Tibial artery (tissue), 4 donors: ENCODE measurements around the gene ACBD3.

Source experiments
- DNase-seq, 2 donors: peaks; one replicate each; pipeline ENCODE4 v3.0.0-alpha.2; 2019
- H3K27ac ChIP-seq, 2 donors: fragments of 200-600 bp; sonication (generic) in 1 of 2; 1 replicate in 1 of 2; 2 replicates in 1 of 2; pipeline ENCODE4 v1.5.1; 2018 to 2019; ENCODE audit warnings: mild to moderate bottlenecking in 1 of 2
- H3K27me3 ChIP-seq, 2 donors: fragments of 200-600 bp; sonication (generic) in 1 of 2; one replicate each; pipeline versions ENCODE4 v1.5.1 to v1.6.0; 2016 to 2019
- H3K36me3 ChIP-seq, 3 donors: fragments of 200-600 bp; sonication (generic) in 2 of 3; one replicate each; pipeline ENCODE4 v1.5.1; 2016 to 2019; ENCODE audit warnings: mild to moderate bottlenecking in 2 of 3
- H3K4me1 ChIP-seq, 4 donors: fragments of 200-600 bp; sonication (generic) in 2 of 4; 1 replicate in 3 of 4; 2 replicates in 1 of 4; pipeline ENCODE4 v1.5.1; 2016 to 2019
- H3K4me3 ChIP-seq, 2 donors: fragments of 200-600 bp; sonication (generic) in 1 of 2; 1 replicate in 1 of 2; 2 replicates in 1 of 2; pipeline ENCODE4 v1.5.1; 2018 to 2019; ENCODE audit warnings: mild to moderate bottlenecking in 2 of 2
- H3K9me3 ChIP-seq, 3 donors: fragments of 200-600 bp; sonication (generic) in 1 of 3; one replicate each; pipeline ENCODE4 v1.5.1; 2016 to 2019
- intact Hi-C: fragments of 100-400 bp; cut with DNase I; formaldehyde crosslinking; loops from one replicate; pipeline ENCODE4 v1.15.0; 2023; ENCODE audit warnings: low total_unique reads
- TF ChIP-seq, protein P1 (sequence below), 2 experiments: fragments of 200-600 bp in 1 of 2; fragments of 450-650 bp in 1 of 2; IDR thresholded peaks; one replicate each; pipeline ENCODE4 v1.5.1; 2017 to 2019; ENCODE audit warnings: antibody characterized with exemption in 2 of 2, mild to moderate bottlenecking in 1 of 2, moderate library complexity in 1 of 2

The ACBD3 gene

GRCh38 chr1:226215239-226215638 lies 28.7 kb upstream of the ACBD3 start:
- TF ChIP-seq, protein P1, sequence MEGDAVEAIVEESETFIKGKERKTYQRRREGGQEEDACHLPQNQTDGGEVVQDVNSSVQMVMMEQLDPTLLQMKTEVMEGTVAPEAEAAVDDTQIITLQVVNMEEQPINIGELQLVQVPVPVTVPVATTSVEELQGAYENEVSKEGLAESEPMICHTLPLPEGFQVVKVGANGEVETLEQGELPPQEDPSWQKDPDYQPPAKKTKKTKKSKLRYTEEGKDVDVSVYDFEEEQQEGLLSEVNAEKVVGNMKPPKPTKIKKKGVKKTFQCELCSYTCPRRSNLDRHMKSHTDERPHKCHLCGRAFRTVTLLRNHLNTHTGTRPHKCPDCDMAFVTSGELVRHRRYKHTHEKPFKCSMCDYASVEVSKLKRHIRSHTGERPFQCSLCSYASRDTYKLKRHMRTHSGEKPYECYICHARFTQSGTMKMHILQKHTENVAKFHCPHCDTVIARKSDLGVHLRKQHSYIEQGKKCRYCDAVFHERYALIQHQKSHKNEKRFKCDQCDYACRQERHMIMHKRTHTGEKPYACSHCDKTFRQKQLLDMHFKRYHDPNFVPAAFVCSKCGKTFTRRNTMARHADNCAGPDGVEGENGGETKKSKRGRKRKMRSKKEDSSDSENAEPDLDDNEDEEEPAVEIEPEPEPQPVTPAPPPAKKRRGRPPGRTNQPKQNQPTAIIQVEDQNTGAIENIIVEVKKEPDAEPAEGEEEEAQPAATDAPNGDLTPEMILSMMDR (IDR thresholded peaks at IDR 0.05) = no peak
- Histone ChIP-seq H3K27ac (no peak overlapping the region), H3K4me1 (no peaks in the 10 kb centered on the region), H3K9me3 (no peaks in the 10 kb centered on the region), H3K36me3 (no peaks in the 10 kb centered on the region), H3K4me3 (no peak overlapping the region), H3K27me3 (peaks cover 0 to 2% of the 10 kb centered on the region in 2 donors)
- DNase-seq = no peak
- intact Hi-C loops = no loop called here

DNA sequence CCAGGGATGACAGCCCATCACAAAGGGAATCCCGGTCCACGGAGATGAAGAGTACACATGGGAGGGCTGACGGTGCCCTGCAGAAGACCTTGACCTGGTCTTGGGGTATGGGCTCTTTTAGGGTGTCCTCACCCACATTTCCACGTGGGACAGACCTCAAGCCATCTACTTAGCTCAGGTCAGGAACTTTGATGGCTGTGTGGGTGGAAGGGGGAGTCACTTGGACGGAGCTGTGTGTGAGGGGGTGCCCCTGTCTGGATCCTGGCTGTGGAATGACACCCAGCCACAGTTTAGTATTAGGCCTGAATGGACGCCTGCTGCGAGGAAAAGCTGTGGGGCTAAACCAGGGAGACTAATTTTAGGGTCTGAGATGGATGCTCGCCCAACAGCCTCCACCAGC lies 26.0 kb upstream of the ACBD3 start:
- Histone ChIP-seq H3K27me3 (peaks cover 0 to 2% of the 10 kb centered on the region in 2 donors), H3K4me1 (no peaks in the 10 kb centered on the region), H3K9me3 (no peaks in the 10 kb centered on the region), H3K4me3 (no peak overlapping the region), H3K27ac (no peak overlapping the region), H3K36me3 (no peaks in the 10 kb centered on the region)
- TF ChIP-seq, protein P1 (IDR thresholded peaks at IDR 0.05) = no peak
- DNase-seq = no peak
- intact Hi-C loops = no loop called here

DNA sequence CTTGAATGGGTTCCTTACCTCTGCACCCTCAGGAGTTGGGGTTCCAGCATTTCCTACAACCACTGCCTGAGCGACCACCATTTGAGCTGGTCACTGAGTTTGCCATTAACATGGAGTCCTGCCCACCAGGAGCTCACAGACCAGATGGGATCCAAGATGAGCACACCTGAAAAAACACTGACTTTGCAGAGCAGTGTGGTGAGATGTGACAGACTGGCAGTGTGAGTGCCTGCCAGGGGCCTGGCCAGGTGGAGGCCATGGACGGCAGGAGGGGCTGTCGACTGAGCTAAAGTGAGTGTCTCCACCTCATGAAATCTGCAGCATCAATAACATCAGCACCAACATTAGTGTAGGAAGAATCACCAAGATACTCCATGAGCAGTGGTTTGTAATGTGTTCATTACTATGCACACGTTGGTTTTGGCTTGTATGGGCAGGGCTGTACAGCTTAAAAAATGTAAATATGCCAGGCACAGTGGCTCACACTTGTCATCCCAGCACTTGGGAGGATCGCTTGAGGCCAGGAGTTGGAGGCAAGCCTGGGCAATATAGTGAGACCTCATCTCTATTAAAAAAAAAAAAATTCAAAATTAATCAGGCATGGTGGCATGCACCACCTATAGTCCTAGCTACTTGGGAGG lies 24.8 kb upstream of the ACBD3 start:
- Histone ChIP-seq H3K4me3 (no peak overlapping the region), H3K9me3 (no peaks in the 10 kb centered on the region), H3K36me3 (no peaks in the 10 kb centered on the region), H3K27me3 (no peaks in the 10 kb centered on the region), H3K27ac (no peak overlapping the region), H3K4me1 (no peaks in the 10 kb centered on the region)
- no peak for DNase-seq
- TF ChIP-seq, protein P1 (IDR thresholded peaks at IDR 0.05) = no peak
- intact Hi-C loops = no loop called here

GRCh38 chr1:226210571-226211176 lies 24.1 kb upstream of the ACBD3 start:
- H3K4me1 ChIP-seq = no peaks in the 10 kb centered on the region
- H3K27me3 ChIP-seq = no peaks in the 10 kb centered on the region
- H3K36me3 ChIP-seq = no peaks in the 10 kb centered on the region
- intact Hi-C loops = no loop called here
- H3K4me3 ChIP-seq = no peak overlapping the region
- no peak for DNase-seq
- TF ChIP-seq, protein P1 (IDR thresholded peaks at IDR 0.05) = no peak
- no peaks in the 10 kb centered on the region for H3K9me3 ChIP-seq
- H3K27ac ChIP-seq = no peak overlapping the region

- intact Hi-C loops = no loop called here
- Histone ChIP-seq H3K4me1 (no peaks in the 10 kb centered on the region), H3K9me3 (no peaks in the 10 kb centered on the region), H3K36me3 (no peaks in the 10 kb centered on the region), H3K27ac (no peak overlapping the region), H3K4me3 (no peak overlapping the region), H3K27me3 (no peaks in the 10 kb centered on the region)
- no peak for DNase-seq
- TF ChIP-seq, protein P1 (IDR thresholded peaks at IDR 0.05) = no peak
Measured at GRCh38 chr1:226209307-226210059, 22.9 kb upstream of the ACBD3 start.
